WTC11 (cell line): ENCODE results near the gene FREY1. TPM values are rescaled to one million over a fixed set of nuclear protein-coding genes. Genes with fewer than 3 reads are reported as not detected.

Experiments
- ATAC-seq: fragments of 200-7000 bp; cut with Tn5 transposase; 2 replicates; pipeline ENCODE4 v1.10.0; 2021; ENCODE audit warnings: mild to moderate bottlenecking, moderate library complexity
- CTCF ChIA-PET: fragments of 300-600 bp; sonication (Branson Sonifier 250); formaldehyde crosslinking; loops from one replicate; lab custom pipeline; 2021; ENCODE audit warnings: antibody characterized with exemption; lab: Charles Lee
- POLR2A ChIA-PET: fragments of 350-600 bp; sonication (Branson Sonifier 250); formaldehyde crosslinking; loops from one replicate; lab custom pipeline; 2021; ENCODE audit warnings: antibody characterized with exemption; lab: Charles Lee
- DNase-seq: peaks from one replicate; pipeline ENCODE4 v3.0.0; 2021; ENCODE audit warnings: low spot score
- H3K27ac Mint-ChIP-seq: 2 replicates; pipeline ENCODE4 v1.8.0; 2021; ENCODE audit warnings: mixed read lengths
- H3K27me3 Mint-ChIP-seq: 2 replicates; pipeline ENCODE4 v1.8.0; 2021; ENCODE audit warnings: low read depth, mild to moderate bottlenecking, moderate library complexity, mixed read lengths
- H3K36me3 Mint-ChIP-seq: 2 replicates; pipeline ENCODE4 v1.8.0; 2021; ENCODE audit warnings: mixed read lengths
- H3K4me1 Mint-ChIP-seq: 2 replicates; pipeline ENCODE4 v1.8.0; 2022; ENCODE audit warnings: mixed read lengths
- H3K4me3 Mint-ChIP-seq: 2 replicates; pipeline ENCODE4 v1.8.0; 2021; ENCODE audit warnings: mild to moderate bottlenecking, moderate library complexity, mixed read lengths
- H3K9me3 Mint-ChIP-seq: 2 replicates; pipeline ENCODE4 v1.8.0; 2021; ENCODE audit warnings: mixed read lengths
- AFF4 ChIP-seq: sonication (generic); formaldehyde crosslinking; IDR thresholded peaks from 2 replicates; pipeline ENCODE4 v1.8.1; 2023; ENCODE audit warnings: mild to moderate bottlenecking, missing genetic modification reagents, borderline replicate concordance
- ATF1 ChIP-seq: sonication (generic); formaldehyde crosslinking; IDR thresholded peaks from 2 replicates; pipeline ENCODE4 v1.8.1; 2023; ENCODE audit warnings: mild to moderate bottlenecking, moderate library complexity, missing genetic modification reagents
- CDX4 ChIP-seq: fragments of 250-450 bp; sonication (Bioruptor Pico); IDR thresholded peaks from 2 replicates; pipeline ENCODE4 v1.9.0; 2021; ENCODE audit warnings: moderate library complexity, mild to moderate bottlenecking, inconsistent platforms, borderline replicate concordance
- CREB1 ChIP-seq: sonication (generic); formaldehyde crosslinking; IDR thresholded peaks from 2 replicates; pipeline ENCODE4 v1.8.0; 2023; ENCODE audit warnings: mild to moderate bottlenecking, missing genetic modification reagents
- ELF4 ChIP-seq: sonication (generic); formaldehyde crosslinking; IDR thresholded peaks from 2 replicates; pipeline ENCODE4 v1.8.1; 2022; ENCODE audit warnings: low read depth, mild to moderate bottlenecking, moderate library complexity, missing genetic modification reagents
- EMX1 ChIP-seq: fragments of 250-450 bp; sonication (Bioruptor Pico); IDR thresholded peaks from 2 replicates; pipeline ENCODE4 v1.8.0; 2021; ENCODE audit warnings: mild to moderate bottlenecking
- ESRRA ChIP-seq: sonication (generic); formaldehyde crosslinking; IDR thresholded peaks from 2 replicates; pipeline ENCODE4 v1.8.1; 2022; ENCODE audit warnings: mild to moderate bottlenecking, missing genetic modification reagents, borderline replicate concordance
- IRF1 ChIP-seq: sonication (generic); formaldehyde crosslinking; IDR thresholded peaks from 2 replicates; pipeline ENCODE4 v1.8.0; 2023; ENCODE audit warnings: missing genetic modification reagents
- JAZF1 ChIP-seq: fragments of 250-450 bp; sonication (Bioruptor Pico); IDR thresholded peaks from 2 replicates; pipeline ENCODE4 v1.9.0; 2021; ENCODE audit warnings: moderate library complexity, mild to moderate bottlenecking, inconsistent platforms
- NR2C2 ChIP-seq: sonication (generic); formaldehyde crosslinking; IDR thresholded peaks from 2 replicates; pipeline ENCODE4 v1.8.0; 2022; ENCODE audit warnings: mild to moderate bottlenecking, missing genetic modification reagents
- NR3C1 ChIP-seq: sonication (generic); formaldehyde crosslinking; conservative IDR thresholded peaks from 2 replicates; pipeline ENCODE4 v1.8.1; 2023; ENCODE audit warnings: low read depth, mild to moderate bottlenecking, missing genetic modification reagents
- OVOL2 ChIP-seq: fragments of 250-450 bp; sonication (Bioruptor Pico); IDR thresholded peaks from 2 replicates; pipeline ENCODE4 v1.9.0; 2021; ENCODE audit warnings: mild to moderate bottlenecking, borderline replicate concordance
- SMAD4 ChIP-seq: sonication (generic); formaldehyde crosslinking; IDR thresholded peaks from 2 replicates; pipeline ENCODE4 v1.8.0; 2022; ENCODE audit warnings: mild to moderate bottlenecking, missing genetic modification reagents
- USF1 ChIP-seq: sonication (generic); formaldehyde crosslinking; IDR thresholded peaks from 2 replicates; pipeline ENCODE4 v1.8.0; 2022; ENCODE audit warnings: mild to moderate bottlenecking, missing genetic modification reagents
- total RNA-seq: library from RNA; stranded (reverse); gene quantifications from 3 replicates; pipeline ENCODE4 v1.2.3, GENCODE V29; 2021
- TF ChIP-seq, protein P1 (sequence below): sonication (generic); formaldehyde crosslinking; IDR thresholded peaks from 2 replicates; pipeline ENCODE4 v1.8.0; 2022; ENCODE audit warnings: mild to moderate bottlenecking, missing genetic modification reagents
- TF ChIP-seq, protein P2 (sequence below): sonication (generic); formaldehyde crosslinking; IDR thresholded peaks from 2 replicates; pipeline ENCODE4 v1.8.1; 2022; ENCODE audit warnings: mild to moderate bottlenecking, missing genetic modification reagents, moderate library complexity, borderline replicate concordance
- TF ChIP-seq, protein P3 (sequence below): sonication (generic); formaldehyde crosslinking; IDR thresholded peaks from 2 replicates; pipeline ENCODE4 v1.8.0; 2022; ENCODE audit warnings: mild to moderate bottlenecking, missing genetic modification reagents
- TF ChIP-seq, protein P4 (sequence below): sonication (generic); formaldehyde crosslinking; IDR thresholded peaks from 2 replicates; pipeline ENCODE4 v1.8.1; 2022; ENCODE audit warnings: low read depth, missing genetic modification reagents, borderline replicate concordance

FREY1 gene
- total RNA-seq, 1 experiment from 2014 or later: 2.1 TPM

DNA sequence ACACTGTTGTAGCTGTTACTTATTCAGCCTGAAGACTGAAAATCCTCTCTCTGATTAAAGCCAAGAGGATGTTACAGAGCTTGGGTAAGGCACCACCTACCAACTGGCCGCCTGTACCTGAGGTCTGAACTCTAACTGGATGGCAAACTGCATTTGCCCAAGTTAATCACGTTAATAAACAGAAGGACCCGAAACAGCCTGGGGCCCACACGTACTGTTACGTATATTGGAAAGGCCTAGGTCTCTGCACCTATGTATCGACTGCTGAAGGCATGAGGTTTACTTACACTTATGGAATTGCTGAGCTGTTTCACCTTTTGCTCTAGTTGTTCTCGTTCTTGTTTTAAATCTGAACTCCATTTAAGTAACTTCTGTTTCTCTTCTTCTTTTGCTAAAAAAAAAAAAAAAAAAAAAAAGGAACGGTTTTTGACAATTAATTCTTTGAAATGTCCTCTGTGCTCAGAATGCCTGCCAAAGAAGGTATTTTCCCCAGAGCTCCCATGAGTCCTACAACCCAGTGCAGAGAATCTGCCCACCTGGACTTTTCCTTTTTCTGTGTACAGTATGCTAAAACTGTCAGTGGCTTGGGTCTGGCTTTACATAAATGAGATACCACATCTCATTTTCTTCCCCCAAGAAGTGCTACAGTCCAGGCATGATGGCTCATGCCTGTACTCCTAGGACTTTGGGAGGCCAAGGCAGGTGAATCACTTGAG, 28.4 kb upstream of the FREY1 start:
- H3K27me3 Mint-ChIP-seq: no peaks in the 10 kb centered on the region; the same call in 1 of the 2 replicates
- no peak for ATAC-seq
- ChIA-PET POLR2A (interaction anchor here (0.6 to 1.8 kb wide), 3 partner anchors 14 to 397 kb away, joined by 3 to 6 read pairs (median 3); partner anchors contain the start of gene LARGE2), CTCF (interaction anchor here (0.6 kb wide), 1 partner anchor 27 kb away, joined by 4 read pairs; no protein-coding TSS in a partner anchor)
- peaks cover 10% of the 10 kb centered on the region for H3K4me1 Mint-ChIP-seq
- H3K27ac Mint-ChIP-seq: peak overlapping the region; percentile 32; the same call in 1 of the 2 replicates
- no peaks in the 10 kb centered on the region for H3K9me3 Mint-ChIP-seq
- peaks cover 13% of the 10 kb centered on the region for H3K36me3 Mint-ChIP-seq
- TF ChIP-seq JAZF1 (CRISPR knock-in tag): no peak
- TF ChIP-seq CDX4: no peak
- no peak for TF ChIP-seq ATF1 (CRISPR knock-in tag)
- TF ChIP-seq NR3C1: no peak
- TF ChIP-seq, protein P1, sequence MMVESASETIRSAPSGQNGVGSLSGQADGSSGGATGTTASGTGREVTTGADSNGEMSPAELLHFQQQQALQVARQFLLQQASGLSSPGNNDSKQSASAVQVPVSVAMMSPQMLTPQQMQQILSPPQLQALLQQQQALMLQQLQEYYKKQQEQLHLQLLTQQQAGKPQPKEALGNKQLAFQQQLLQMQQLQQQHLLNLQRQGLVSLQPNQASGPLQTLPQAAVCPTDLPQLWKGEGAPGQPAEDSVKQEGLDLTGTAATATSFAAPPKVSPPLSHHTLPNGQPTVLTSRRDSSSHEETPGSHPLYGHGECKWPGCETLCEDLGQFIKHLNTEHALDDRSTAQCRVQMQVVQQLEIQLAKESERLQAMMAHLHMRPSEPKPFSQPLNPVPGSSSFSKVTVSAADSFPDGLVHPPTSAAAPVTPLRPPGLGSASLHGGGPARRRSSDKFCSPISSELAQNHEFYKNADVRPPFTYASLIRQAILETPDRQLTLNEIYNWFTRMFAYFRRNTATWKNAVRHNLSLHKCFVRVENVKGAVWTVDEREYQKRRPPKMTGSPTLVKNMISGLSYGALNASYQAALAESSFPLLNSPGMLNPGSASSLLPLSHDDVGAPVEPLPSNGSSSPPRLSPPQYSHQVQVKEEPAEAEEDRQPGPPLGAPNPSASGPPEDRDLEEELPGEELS: no peak
- no peak for TF ChIP-seq USF1 (CRISPR knock-in tag)
- TF ChIP-seq, protein P2, sequence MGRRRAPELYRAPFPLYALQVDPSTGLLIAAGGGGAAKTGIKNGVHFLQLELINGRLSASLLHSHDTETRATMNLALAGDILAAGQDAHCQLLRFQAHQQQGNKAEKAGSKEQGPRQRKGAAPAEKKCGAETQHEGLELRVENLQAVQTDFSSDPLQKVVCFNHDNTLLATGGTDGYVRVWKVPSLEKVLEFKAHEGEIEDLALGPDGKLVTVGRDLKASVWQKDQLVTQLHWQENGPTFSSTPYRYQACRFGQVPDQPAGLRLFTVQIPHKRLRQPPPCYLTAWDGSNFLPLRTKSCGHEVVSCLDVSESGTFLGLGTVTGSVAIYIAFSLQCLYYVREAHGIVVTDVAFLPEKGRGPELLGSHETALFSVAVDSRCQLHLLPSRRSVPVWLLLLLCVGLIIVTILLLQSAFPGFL: no peak
- TF ChIP-seq OVOL2: no peak
- TF ChIP-seq, protein P3, sequence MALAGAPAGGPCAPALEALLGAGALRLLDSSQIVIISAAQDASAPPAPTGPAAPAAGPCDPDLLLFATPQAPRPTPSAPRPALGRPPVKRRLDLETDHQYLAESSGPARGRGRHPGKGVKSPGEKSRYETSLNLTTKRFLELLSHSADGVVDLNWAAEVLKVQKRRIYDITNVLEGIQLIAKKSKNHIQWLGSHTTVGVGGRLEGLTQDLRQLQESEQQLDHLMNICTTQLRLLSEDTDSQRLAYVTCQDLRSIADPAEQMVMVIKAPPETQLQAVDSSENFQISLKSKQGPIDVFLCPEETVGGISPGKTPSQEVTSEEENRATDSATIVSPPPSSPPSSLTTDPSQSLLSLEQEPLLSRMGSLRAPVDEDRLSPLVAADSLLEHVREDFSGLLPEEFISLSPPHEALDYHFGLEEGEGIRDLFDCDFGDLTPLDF (CRISPR knock-in tag): no peak
- no peak for TF ChIP-seq CREB1 (CRISPR knock-in tag)
- TF ChIP-seq IRF1: no peak
- no peak for TF ChIP-seq ELF4 (CRISPR knock-in tag)
- TF ChIP-seq, protein P4, sequence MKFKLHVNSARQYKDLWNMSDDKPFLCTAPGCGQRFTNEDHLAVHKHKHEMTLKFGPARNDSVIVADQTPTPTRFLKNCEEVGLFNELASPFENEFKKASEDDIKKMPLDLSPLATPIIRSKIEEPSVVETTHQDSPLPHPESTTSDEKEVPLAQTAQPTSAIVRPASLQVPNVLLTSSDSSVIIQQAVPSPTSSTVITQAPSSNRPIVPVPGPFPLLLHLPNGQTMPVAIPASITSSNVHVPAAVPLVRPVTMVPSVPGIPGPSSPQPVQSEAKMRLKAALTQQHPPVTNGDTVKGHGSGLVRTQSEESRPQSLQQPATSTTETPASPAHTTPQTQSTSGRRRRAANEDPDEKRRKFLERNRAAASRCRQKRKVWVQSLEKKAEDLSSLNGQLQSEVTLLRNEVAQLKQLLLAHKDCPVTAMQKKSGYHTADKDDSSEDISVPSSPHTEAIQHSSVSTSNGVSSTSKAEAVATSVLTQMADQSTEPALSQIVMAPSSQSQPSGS: no peak
- TF ChIP-seq EMX1: no peak
- no peak overlapping the region for H3K4me3 Mint-ChIP-seq
- DNase-seq: no peak

- CTCF ChIA-PET: interaction anchor here (0.6 to 0.7 kb wide), 2 partner anchors 28 to 30 kb away, joined by 3 to 4 read pairs; no protein-coding TSS in a partner anchor
- H3K36me3 Mint-ChIP-seq: peaks cover 13% of the 10 kb centered on the region
- TF ChIP-seq, protein P1: no peak
- TF ChIP-seq ESRRA (CRISPR knock-in tag): no peak
- TF ChIP-seq SMAD4 (CRISPR knock-in tag): no peak
- TF ChIP-seq AFF4 (CRISPR knock-in tag): no peak
- TF ChIP-seq NR2C2 (CRISPR knock-in tag): no peak
Observed at GRCh38 chr11:45934580-45935318, 27.7 kb upstream of the FREY1 start.

More at GRCh38 chr11:45934580-45935318, 27.7 kb upstream of the FREY1 start:
- ATAC-seq (no peak), DNase-seq (no peak)
- Mint-ChIP-seq H3K27me3 (no peaks in the 10 kb centered on the region; the same call in 1 of the 2 replicates), H3K9me3 (no peaks in the 10 kb centered on the region), H3K4me3 (no peak overlapping the region), H3K4me1 (peaks cover 10% of the 10 kb centered on the region), H3K27ac (peak overlapping the region; percentile 50; the same call in 1 of the 2 replicates)
- POLR2A ChIA-PET: interaction anchor here (0.6 to 1.6 kb wide), 2 partner anchors 34 to 398 kb away, joined by 3 read pairs; no protein-coding TSS in a partner anchor
